HG03469 (cell line): Measurements from ENCODE around the gene CNIH1.

Experiments
- ATAC-seq: cut with Tn5 transposase; IDR thresholded peaks from one replicate; pipeline ENCODE4 v1.9.1; 2021; ENCODE audit warnings: mild to moderate bottlenecking, moderate library complexity, moderate number of reproducible peaks; ENCODE audit not compliant: unreplicated experiment

The CNIH1 gene

GRCh38 chr14:54440873-54441868 lies at the start of gene CNIH1:
CNIH1 (minus strand) TSS chr14:54441374; CDS start chr14:54441327, 47 bp downstream.
- peak; percentile 82 for ATAC-seq

- no peak for ATAC-seq
Observed at GRCh38 chr14:54490445-54491175, 49.4 kb upstream of the CNIH1 start.

- no peak for ATAC-seq
Observed at GRCh38 chr14:54489731-54490444, 48.7 kb upstream of the CNIH1 start.

- ATAC-seq: no peak
Observed at GRCh38 chr14:54489318-54489683, 48.1 kb upstream of the CNIH1 start.

GRCh38 chr14:54488646-54489317 lies 47.6 kb upstream of the CNIH1 start, which contains the start of gene GMFB:
GMFB (minus strand) TSS chr14:54488980; CDS start chr14:54488927, 53 bp downstream.
- ATAC-seq: peak; percentile 75

- no peak for ATAC-seq
Observed at GRCh38 chr14:54488318-54488645, 47.1 kb upstream of the CNIH1 start.

GRCh38 chr14:54487771-54488170 lies 46.6 kb upstream of the CNIH1 start:
- ATAC-seq: no peak

- no peak for ATAC-seq
Observed at GRCh38 chr14:54486685-54487084, 45.5 kb upstream of the CNIH1 start.

- no peak for ATAC-seq
Observed at GRCh38 chr14:54483846-54484245, 42.7 kb upstream of the CNIH1 start.

GRCh38 chr14:54483073-54483745 lies 42.0 kb upstream of the CNIH1 start:
- ATAC-seq: no peak

- ATAC-seq: no peak
Observed at GRCh38 chr14:54481695-54482094, 40.5 kb upstream of the CNIH1 start.

GRCh38 chr14:54480830-54481562 lies 39.8 kb upstream of the CNIH1 start:
- ATAC-seq: no peak

- no peak for ATAC-seq
Observed at GRCh38 chr14:54478636-54479215, 37.6 kb upstream of the CNIH1 start.

- ATAC-seq: no peak
Observed at GRCh38 chr14:54475911-54476310, 34.7 kb upstream of the CNIH1 start.

GRCh38 chr14:54475187-54475899 lies 34.2 kb upstream of the CNIH1 start:
- no peak for ATAC-seq

GRCh38 chr14:54474232-54474793 lies 33.1 kb upstream of the CNIH1 start:
- ATAC-seq: no peak

GRCh38 chr14:54472315-54472714 lies 31.1 kb upstream of the CNIH1 start:
- no peak for ATAC-seq

- ATAC-seq: no peak
Observed at GRCh38 chr14:54471641-54472040, 30.5 kb upstream of the CNIH1 start.
